Parathyroid adenoma (tissue), 2 donors: ENCODE measurements around the gene C4orf50.

Experiments
- H2AFZ ChIP-seq: fragments of 300-600 bp; sonication (generic); one replicate; pipeline ENCODE4 v1.7.0; 2017; ENCODE audit warnings: antibody characterized with exemption, mild to moderate bottlenecking
- H3K27ac ChIP-seq: fragments of 300-600 bp; sonication (generic); one replicate; pipeline ENCODE4 v1.7.0; 2017
- H3K27me3 ChIP-seq: fragments of 300-600 bp; sonication (generic); one replicate; pipeline ENCODE4 v1.7.0; 2017; ENCODE audit warnings: low read length; ENCODE audit not compliant: control insufficient read depth, insufficient read depth
- H3K36me3 ChIP-seq: fragments of 300-600 bp; sonication (generic); one replicate; pipeline ENCODE4 v1.7.0; 2017; ENCODE audit warnings: low read length; ENCODE audit not compliant: control insufficient read depth, insufficient read depth
- H3K4me1 ChIP-seq: fragments of 300-600 bp; sonication (generic); one replicate; pipeline ENCODE4 v1.7.0; 2017; ENCODE audit warnings: control low read depth
- H3K4me2 ChIP-seq: fragments of 300-600 bp; sonication (generic); one replicate; pipeline ENCODE4 v1.7.0; 2017; ENCODE audit warnings: low read length
- H3K4me3 ChIP-seq: fragments of 300-600 bp; sonication (generic); one replicate; pipeline ENCODE4 v1.7.0; 2017; ENCODE audit warnings: low read depth, low read length
- H3K79me2 ChIP-seq: fragments of 300-600 bp; sonication (generic); one replicate; pipeline ENCODE4 v1.7.0; 2017; ENCODE audit warnings: control low read depth
- H3K9ac ChIP-seq: fragments of 300-600 bp; sonication (generic); one replicate; pipeline ENCODE4 v1.7.0; 2017; ENCODE audit warnings: mild to moderate bottlenecking
- H3K9me3 ChIP-seq: fragments of 300-600 bp; sonication (generic); one replicate; pipeline ENCODE4 v1.7.0; 2017; ENCODE audit warnings: low read length; ENCODE audit not compliant: control insufficient read depth
- CTCF ChIP-seq: fragments of 300-600 bp; sonication (generic); IDR thresholded peaks from one replicate; pipeline ENCODE4 v1.7.0; 2017; ENCODE audit warnings: antibody characterized with exemption, mild to moderate bottlenecking
- donor health status: primary hyperparathyroidism.

C4orf50 gene

GRCh38 chr4:5962416-5962815 is 55.8 kb downstream of the C4orf50 start:
- TF ChIP-seq CTCF = no peak
- Histone ChIP-seq H3K79me2 (no peaks in the 10 kb centered on the region), H3K36me3 (no peaks in the 10 kb centered on the region), H3K9me3 (no peaks in the 10 kb centered on the region), H3K27ac (no peak overlapping the region), H3K4me1 (no peaks in the 10 kb centered on the region), H2AFZ (no peak overlapping the region), H3K27me3 (no peaks in the 10 kb centered on the region), H3K4me3 (no peak overlapping the region), H3K9ac (no peak overlapping the region), H3K4me2 (no peak overlapping the region)

DNA sequence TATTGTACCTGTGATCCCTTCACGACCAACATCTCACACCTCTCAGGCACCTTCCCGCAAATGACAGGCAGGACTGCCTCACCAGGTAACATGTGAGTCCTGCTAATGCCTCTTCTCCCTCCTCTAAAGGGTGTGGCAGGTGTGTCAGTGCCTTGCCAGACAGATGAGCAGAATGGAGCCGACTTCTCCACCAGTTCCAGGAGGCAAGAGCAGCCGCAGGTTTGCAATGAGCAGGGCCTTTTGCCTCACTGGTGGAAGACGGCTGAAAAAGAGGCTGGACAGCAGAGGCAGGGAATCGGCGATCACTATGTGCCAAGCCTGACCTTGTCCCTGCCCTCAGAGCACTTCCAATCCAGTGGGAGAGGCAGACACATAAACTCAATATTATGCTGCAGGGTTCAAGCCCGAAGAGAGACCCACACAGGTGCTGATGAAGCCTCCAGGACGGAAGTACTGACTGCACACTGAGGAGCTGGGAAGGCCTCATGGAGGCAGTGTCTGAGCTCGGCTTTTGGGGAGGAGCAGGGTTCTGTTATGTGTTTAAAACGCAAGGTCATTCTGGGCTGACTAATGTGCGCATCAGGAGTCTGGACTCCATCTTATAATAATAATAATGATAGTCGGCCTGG is 57.9 kb downstream of the C4orf50 start:
- Histone ChIP-seq H3K4me3 (no peak overlapping the region), H3K4me2 (no peak overlapping the region), H3K27me3 (no peaks in the 10 kb centered on the region), H3K9ac (no peak overlapping the region), H3K9me3 (no peaks in the 10 kb centered on the region), H3K27ac (no peak overlapping the region), H3K36me3 (no peaks in the 10 kb centered on the region), H3K4me1 (no peaks in the 10 kb centered on the region), H3K79me2 (no peaks in the 10 kb centered on the region), H2AFZ (no peak overlapping the region)
- no peak for TF ChIP-seq CTCF

DNA sequence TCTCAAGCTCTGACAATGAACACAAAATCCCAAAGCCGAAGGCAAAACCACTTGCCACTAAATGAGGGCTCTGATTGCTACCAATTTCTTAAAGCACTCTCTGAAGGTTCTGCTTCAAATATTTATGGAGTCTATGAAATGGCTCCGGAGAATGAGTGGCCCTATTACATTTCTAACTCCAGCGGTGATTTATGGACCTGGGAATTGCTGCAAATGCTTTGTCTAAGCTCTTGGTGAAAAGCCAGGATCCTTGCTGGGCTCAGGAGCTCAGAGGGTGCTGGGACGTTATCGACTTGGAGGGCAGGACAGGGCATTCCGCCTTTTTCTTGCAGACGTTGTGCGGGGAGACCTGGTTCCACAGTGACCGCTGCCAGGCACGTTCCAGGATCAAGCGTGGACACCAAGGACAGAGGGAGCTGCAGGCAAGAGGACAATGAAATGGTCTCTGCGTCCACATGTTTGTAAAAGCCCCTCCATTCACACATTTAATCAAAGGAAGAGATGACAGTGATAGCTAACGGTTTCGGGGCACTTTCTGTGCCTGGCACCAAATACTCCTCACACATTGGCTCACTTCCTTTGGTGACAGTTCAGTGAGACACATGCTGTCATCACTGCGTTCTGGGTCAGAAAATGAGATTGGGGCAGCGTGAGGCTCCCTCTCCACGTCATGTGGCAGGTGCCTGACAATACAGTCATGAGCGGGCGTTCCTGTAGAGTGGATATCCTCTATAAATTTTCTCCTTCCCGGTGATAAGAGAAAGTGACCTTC is 58.8 kb downstream of the C4orf50 start:
- Histone ChIP-seq H3K9ac (no peak overlapping the region), H3K4me1 (no peaks in the 10 kb centered on the region), H3K27me3 (no peaks in the 10 kb centered on the region), H3K36me3 (no peaks in the 10 kb centered on the region), H3K4me2 (no peak overlapping the region), H2AFZ (no peak overlapping the region), H3K79me2 (no peaks in the 10 kb centered on the region), H3K27ac (no peak overlapping the region), H3K4me3 (no peak overlapping the region), H3K9me3 (no peaks in the 10 kb centered on the region)
- no peak for TF ChIP-seq CTCF

DNA sequence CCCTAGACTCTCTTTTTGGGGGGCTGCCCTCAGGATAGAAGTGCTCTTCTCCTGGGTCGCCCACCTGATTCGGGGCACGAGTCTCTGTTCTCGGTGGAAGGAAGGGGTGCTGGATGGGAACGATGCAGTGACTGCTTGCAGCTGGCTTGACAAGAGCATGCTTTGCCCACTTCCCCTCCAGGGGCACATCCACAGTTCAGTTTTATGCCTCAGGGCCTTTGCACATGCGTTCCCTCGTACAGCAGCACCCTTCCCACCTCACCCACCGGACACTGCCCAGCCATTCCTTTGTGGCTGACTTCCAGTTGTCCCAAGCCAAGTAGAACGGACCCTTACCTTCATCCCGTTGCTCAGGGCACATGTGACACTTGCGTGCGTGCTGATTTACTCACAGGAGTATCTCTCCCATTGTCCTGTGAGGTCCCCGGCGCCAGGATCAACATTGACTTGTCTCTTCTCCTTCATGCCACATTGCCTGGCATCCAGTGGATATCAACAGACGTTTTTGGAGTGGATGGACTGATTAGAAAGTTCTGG is 60.0 kb downstream of the C4orf50 start:
- Histone ChIP-seq H3K9me3 (no peaks in the 10 kb centered on the region), H3K27ac (no peak overlapping the region), H3K4me2 (no peak overlapping the region), H3K79me2 (no peaks in the 10 kb centered on the region), H3K27me3 (no peaks in the 10 kb centered on the region), H2AFZ (no peak overlapping the region), H3K36me3 (no peaks in the 10 kb centered on the region), H3K4me1 (no peaks in the 10 kb centered on the region), H3K9ac (no peak overlapping the region), H3K4me3 (no peak overlapping the region)
- TF ChIP-seq CTCF = no peak
